ENCODE measurements around the gene NID1. TPM values are rescaled to one million over a fixed set of nuclear protein-coding genes. Genes with fewer than 3 reads are reported as not detected.
"Not testable (repeated sequence)": the region's sequence is repeated elsewhere in the genome, so short reads cannot be mapped to it uniquely, and the experiment has no call there.

Gene NID1
- total RNA-seq, 1 experiment from 2014 or later: 19.2 TPM

- DNase-seq (ENCODE audit: low spot score): no peak
Observed at GRCh38 chr1:236025836-236026235, 39.1 kb downstream of the NID1 start.

DNA sequence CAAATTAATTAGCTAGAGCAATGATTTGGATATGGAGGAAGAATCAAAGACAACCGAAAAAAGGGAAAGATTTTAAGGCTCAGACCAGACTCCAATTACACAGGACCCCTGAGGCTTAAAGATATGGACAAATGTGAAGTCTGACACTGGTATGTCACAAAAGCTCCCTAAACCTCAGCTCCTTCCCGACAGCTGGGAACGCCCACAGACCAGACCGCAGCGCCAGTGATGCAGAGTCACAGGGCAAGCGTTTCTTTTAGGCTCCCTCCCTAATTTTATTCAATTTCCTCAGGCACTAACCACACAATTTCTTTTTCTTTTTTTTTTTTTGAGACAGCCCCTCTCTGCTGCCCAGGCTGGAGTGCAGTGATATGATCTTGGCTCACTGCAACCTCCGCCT lies 40.2 kb downstream of the NID1 start:
- no peak for DNase-seq (ENCODE audit: low spot score)

DNA sequence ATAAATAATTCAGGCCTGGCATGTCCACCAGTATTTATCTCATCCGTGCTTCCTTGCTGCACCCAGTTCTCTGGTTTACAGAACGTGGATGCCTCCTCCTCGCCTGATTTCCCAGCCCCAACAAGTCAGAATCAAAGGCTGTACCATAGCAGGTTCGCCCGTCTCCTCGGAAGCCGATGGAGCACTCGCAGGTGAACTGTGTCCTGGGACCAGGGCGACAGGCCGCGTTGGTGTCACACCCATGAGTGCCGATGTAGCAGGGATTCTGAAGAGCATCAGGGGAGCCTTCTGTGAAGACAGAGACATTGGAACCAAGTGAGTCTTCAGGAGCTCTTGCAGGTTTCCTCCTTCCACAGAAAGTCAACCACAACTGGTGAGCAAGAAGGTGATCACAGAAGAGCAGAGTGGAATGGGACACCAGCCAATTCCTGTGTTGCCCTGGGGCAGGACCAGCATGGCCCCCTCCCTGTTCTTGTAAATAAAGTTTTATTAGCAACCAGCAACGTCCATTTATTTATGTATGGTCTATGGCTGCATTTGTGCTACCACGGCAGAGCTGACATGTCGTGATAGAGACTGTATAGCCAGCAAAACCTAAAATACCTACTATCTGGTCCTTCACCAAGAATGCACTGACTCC lies 40.8 kb downstream of the NID1 start:
- DNase-seq (ENCODE audit: low spot score): no peak

GRCh38 chr1:236021424-236022135 lies 43.3 kb downstream of the NID1 start:
- no peak for DNase-seq (ENCODE audit: low spot score)

DNA sequence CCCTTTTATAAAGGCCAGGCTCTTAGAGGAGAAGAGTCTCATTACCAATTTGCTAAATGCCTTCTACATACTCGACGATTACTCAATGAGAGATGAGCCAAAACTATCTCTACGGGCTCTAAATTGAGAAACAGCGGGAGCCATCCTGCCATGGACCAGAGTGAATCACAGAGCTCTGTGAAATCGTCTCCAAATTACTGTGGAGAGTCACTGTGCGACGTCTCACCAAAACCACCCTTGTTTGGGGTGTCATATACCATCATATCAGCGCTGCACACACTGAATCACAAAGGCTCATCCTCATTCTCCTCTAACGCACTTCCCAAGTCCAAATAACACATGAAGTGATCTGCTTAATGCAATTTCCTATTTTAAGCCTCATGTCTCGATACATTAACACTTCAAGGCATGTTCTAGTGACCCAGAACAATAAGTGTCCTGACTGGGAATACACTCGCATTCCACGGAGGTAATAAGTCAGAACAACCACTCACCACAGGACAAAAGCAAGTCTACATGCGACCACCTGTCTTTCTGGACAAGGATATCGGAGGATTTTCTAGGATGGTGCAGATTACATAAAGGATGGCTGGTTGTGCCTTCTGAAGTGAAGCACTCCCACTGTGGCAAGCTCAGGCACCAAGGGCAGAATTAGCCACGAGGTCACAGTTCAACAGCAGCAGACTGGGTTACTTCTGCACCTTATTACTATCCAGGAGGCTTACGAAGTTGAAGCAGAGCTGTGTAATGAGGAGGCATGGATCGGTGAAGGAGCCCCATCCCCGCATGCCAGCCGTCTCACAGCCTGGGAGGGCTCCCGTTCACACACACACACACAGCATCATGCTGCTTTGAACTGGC lies 44.3 kb downstream of the NID1 start:
- no peak for DNase-seq (ENCODE audit: low spot score)

DNA sequence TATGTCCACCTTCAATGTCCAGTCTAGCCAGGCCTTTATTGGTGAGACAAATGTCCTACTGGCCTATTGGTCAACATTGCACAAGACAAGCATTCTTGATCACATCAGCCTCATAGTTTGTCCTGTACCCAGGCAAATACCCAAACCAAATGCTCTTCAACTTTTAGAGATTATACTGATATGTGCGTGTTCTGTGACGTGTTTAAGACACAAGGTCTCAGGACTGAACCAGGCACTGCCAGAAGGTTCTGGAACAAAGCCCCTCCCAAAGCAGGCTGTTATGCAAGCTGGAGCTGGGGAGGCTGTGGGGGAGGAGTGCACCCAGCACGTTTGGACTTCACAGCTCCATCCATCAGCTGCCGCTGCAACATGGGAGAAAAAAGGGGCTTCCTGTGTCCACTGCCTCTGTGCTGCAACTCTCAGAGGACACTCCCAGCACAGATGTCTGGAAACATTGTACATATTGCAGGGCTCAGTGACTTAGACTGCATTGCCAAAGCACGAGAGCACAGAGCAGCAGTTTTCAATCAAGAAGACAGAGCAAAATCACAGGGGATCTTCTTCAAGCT lies 45.9 kb downstream of the NID1 start:
- no peak for DNase-seq (ENCODE audit: low spot score)

GRCh38 chr1:236016782-236017400 lies 48.0 kb downstream of the NID1 start:
- DNase-seq (ENCODE audit: low spot score): no peak

- DNase-seq (ENCODE audit: low spot score): no peak
Observed at GRCh38 chr1:236016083-236016482, 48.8 kb downstream of the NID1 start.

DNA sequence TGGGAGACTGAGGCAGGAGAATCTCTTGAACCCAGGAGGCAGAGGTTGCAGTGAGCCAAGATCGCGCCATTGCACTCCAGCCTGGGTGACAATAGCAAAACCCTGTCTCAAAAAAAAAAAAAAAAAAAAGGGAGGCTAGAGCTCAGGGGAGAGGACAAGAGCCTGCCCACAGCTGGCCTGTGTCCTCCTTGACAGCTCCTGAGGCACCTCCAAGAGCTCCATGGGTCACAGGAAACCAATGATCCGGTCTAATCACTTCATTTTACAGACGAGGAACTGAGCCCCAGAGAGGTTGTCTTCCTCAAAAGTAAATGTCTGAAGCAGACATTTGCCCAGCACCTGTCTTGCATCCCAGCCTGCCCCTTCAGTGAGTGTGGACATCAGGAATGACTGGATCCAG lies 49.4 kb downstream of the NID1 start:
- no peak for DNase-seq (ENCODE audit: low spot score)

DNA sequence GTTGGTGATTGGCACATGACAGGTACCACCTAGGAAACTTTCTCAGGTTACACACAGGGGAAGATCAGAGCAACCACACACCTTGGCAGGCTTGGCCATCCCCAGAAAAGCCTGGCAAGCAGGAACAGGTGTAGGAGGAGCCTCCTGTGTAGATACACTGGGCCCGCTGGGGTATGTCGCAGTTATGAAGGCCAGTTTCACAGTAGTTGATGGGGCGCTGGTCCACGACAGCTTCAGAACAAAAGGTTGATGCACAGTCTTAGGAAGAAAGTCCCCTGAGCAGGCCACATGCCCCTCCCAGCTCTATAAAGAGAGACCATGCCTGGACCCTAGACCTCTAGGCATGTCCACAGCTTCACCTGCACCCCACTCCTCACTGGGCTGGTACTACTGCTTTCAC lies 51.6 kb downstream of the NID1 start:
- no peak for DNase-seq (ENCODE audit: low spot score)

- no peak for DNase-seq (ENCODE audit: low spot score)
Observed at GRCh38 chr1:236011641-236012040, 53.2 kb downstream of the NID1 start.

DNA sequence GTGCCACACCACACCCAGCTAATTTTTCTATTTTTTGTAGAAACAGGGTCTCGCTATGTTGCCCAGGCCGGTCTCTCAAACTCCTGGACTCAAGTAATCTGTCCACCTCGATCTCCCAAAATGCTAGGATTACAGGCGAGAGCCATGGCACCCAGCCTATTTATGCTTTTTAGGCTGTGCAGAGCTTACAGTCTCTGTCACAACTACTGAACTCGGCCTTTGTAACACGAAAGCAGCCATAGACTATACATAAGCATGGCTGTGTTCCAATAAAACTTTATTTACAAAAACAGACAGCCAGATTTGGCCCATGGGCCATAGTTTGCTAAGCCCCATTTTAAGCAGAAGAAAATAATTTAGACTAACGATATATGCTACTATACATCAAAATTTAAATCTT lies 54.4 kb downstream of the NID1 start:
- DNase-seq (ENCODE audit: low spot score): no peak

DNA sequence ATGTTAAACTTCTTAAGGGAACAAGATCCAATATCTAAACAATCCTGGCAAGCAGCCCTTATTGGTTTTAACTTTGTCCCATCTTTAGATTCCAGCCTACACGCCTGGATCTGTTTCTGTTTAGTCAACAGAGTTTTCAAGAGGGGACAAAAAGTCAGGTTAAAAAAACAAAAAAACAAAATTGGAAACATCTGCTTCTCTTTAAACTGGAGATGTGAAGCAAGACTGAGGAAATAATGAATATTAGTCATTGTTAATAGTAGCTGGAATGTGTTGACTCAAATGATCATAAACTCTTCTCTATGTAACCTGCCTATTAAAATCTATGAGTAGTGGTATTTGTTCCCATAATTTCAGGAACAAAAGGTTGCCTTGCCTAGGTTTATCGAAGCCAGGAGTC lies 55.0 kb downstream of the NID1 start:
- DNase-seq (ENCODE audit: low spot score): no peak

- DNase-seq (ENCODE audit: low spot score): no peak
Observed at GRCh38 chr1:236009191-236009590, 55.7 kb downstream of the NID1 start.

- DNase-seq (ENCODE audit: low spot score): no peak
Observed at GRCh38 chr1:236007781-236008180, 57.1 kb downstream of the NID1 start.

- DNase-seq (ENCODE audit: low spot score): not testable (repeated sequence)
Observed at GRCh38 chr1:236003058-236003457, 61.8 kb downstream of the NID1 start.

DNA sequence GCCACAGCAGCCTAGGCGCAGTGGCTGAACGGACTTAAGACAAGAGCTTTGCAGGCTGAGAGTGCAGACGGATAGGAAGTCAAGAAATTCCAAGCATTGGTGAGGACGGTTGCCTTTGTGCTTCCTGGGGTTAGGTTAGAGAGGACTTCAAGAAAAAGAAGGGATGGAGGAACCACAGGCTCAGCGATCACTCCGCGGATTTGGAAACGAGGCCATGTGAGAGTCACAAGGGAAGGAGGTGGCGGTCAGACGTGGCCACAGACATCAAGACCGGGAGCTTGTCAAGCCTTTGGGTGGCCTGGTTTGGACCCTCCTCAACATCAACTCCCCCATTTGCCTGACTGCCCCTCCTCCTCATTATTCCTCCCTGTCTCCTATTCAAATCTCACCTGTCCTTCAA lies 62.3 kb downstream of the NID1 start:
- no peak for DNase-seq (ENCODE audit: low spot score)

DNA sequence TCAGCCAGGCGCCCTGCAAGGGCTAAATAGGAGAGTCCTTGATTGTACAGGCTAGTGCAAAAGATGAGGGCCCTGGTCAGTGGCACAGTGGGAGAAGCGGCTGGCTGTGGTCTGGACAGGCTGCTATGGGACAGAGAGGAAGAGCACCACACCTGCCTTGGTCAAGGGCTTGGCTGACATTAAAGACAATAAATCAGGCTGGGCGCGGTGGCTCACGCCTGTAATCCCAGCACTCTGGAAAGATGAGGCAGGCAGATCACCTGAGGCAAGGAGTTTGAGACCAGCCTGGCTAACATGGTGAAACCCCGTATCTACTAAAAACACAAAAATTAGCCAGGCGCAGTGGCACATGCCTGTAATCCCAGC lies 62.9 kb downstream of the NID1 start:
- DNase-seq (ENCODE audit: low spot score): no peak

DNA sequence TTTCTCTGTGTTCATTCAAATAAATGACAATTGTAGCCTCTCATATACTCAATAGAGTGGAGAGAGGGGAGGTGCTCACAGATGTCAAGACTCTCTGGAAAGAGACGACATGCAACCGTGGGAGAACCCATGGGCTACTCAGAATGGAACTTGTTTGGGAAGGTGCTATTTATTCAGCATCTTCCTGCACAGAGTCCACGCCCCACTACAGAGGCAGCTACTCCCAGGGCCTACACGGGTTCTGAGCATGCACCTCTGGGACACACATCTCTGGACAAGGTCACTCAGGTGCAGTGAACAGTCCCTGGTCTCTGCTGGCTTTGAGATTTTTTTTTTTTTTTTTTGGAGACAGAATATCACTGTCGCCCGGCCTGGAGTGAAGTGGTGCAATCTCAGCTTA lies 64.1 kb downstream of the NID1 start:
- DNase-seq (ENCODE audit: low spot score): no peak

DNA sequence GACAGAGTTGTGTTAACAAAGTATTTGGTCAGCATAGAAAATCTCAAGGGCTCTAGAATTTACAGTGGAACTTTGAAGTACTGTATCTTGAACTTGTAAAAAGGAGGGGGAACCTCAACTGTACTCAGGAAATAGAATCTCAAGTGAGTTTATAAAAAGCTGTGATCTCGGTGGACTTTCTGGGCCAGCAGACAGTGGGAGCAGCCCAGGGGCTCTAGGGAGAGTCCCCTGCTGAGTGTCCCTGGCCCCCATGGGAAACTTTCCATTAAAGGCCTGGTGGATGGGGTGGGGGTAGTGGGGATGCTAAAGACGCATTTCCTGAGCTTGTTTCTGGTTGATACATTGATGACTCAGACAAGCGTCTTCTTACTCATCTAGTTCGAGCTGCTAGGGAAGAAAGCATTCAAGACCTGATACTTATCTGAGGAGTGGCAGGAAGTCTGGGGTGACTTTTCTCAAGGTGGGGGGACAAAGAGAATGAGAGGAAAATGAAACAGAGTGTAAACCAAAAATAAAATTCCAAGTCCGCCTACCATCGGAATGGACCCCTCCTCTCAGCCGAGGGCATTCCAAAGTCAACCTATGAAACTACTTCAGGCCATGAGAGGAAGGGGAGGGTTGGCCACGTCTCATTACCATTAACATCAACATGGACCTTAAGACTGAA lies 65.5 kb downstream of the NID1 start:
- DNase-seq (ENCODE audit: low spot score): peak; percentile 68

- no peak for DNase-seq (ENCODE audit: low spot score)
Observed at GRCh38 chr1:235998812-235999211, 66.1 kb downstream of the NID1 start.

DNA sequence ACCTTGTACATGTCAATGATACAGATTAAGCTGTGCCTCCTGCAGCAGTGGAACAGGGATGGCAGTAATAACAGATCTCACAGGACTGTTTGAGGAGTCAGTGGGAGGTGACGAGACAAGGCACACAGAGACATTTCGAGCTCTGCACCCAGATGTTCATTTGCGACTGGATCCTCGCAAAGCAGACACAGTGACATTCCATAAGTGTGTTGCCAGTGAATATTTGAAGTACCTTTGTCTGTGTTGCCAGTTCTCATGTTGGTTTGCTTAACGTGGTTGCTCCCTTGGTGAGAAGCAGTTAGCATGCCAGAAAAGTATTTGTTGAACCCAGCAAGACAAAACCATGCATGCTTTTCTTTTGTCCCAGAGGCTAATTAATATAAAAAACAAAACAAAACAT lies 67.0 kb downstream of the NID1 start:
- DNase-seq (ENCODE audit: low spot score): no peak

All from H4 (cell line).